Fibroblast of mammary gland (primary cell): Measurements from ENCODE around the gene HECTD1.
"Not testable (repeated sequence)": the region's sequence is repeated elsewhere in the genome, so short reads cannot be mapped to it uniquely, and the experiment has no call there.

ENCODE experiments used
- DNase-seq: peaks from one replicate; pipeline ENCODE4 v3.0.0-alpha.2; 2010; ENCODE audit warnings: low read depth
- H3K4me3 ChIP-seq: 2 replicates; pipeline ENCODE4 v1.5.1; 2011; ENCODE audit warnings: low read depth, mild to moderate bottlenecking, low read length, moderate library complexity; ENCODE audit not compliant: control insufficient read depth
- CTCF ChIP-seq: conservative IDR thresholded peaks from 2 replicates; pipeline ENCODE4 v1.5.1; 2011; ENCODE audit warnings: low read depth, low read length, inconsistent platforms; ENCODE audit not compliant: control insufficient read depth, insufficient read depth

HECTD1 gene

GRCh38 chr14:31110872-31111271, 96.7 kb downstream of the HECTD1 start:
- no peak for TF ChIP-seq CTCF
- DNase-seq: peak; percentile 11
- no peak overlapping the region for H3K4me3 ChIP-seq

GRCh38 chr14:31109257-31109656, 98.3 kb downstream of the HECTD1 start:
- H3K4me3 ChIP-seq: no peak overlapping the region
- no peak for TF ChIP-seq CTCF
- DNase-seq: no peak

- TF ChIP-seq CTCF: no peak
- no peak overlapping the region for H3K4me3 ChIP-seq
- peak; percentile 63 for DNase-seq
These were observed 100.8 kb downstream of the HECTD1 start for GRCh38 chr14:31106768-31107167.

- no peak for DNase-seq
- H3K4me3 ChIP-seq: no peak overlapping the region
These were observed 110.5 kb downstream of the HECTD1 start for GRCh38 chr14:31097081-31097480.

GRCh38 chr14:31096255-31096654, 111.3 kb downstream of the HECTD1 start:
- TF ChIP-seq CTCF: no peak
- no peak for DNase-seq
- H3K4me3 ChIP-seq: no peak overlapping the region

More at GRCh38 chr14:31097081-31097480, 110.5 kb downstream of the HECTD1 start:
- no peak for TF ChIP-seq CTCF

- DNase-seq, H3K4me3 ChIP-seq: not testable (repeated sequence)
These were observed 111.8 kb downstream of the HECTD1 start for GRCh38 chr14:31095817-31096216.

- not testable (repeated sequence) for H3K4me3 ChIP-seq, DNase-seq
These were observed 113.4 kb downstream of the HECTD1 start for GRCh38 chr14:31093884-31094839.
